OCI-LY1 (cell line): ENCODE data around the gene PLEKHF1.

ENCODE experiments used
- CTCF ChIP-seq: fragments of 200-600 bp; sonication (generic), shearing (Covaris generic); IDR thresholded peaks from 2 replicates; pipeline ENCODE4 v1.5.1; 2017; ENCODE audit warnings: mild to moderate bottlenecking, antibody characterized with exemption, low read length, moderate library complexity, mixed read lengths
- EZH2 ChIP-seq: fragments of 200-600 bp; sonication (generic), shearing (Covaris generic); IDR thresholded peaks from 2 replicates; pipeline ENCODE4 v1.8.0; 2017; ENCODE audit warnings: borderline replicate concordance, mixed run types, mild to moderate bottlenecking, antibody characterized with exemption, low read length, moderate library complexity, mixed read lengths

GRCh38 chr19:29628661-29629385 lies 36.4 kb upstream of the PLEKHF1 start:
- TF ChIP-seq CTCF: no peak
- TF ChIP-seq EZH2: no peak
